HG03103 (cell line): ENCODE results near the gene FTO.
"Not testable (repeated sequence)": the region's sequence is repeated elsewhere in the genome, so short reads cannot be mapped to it uniquely, and the experiment has no call there.

ENCODE experiments used
- ATAC-seq: cut with Tn5 transposase; IDR thresholded peaks from one replicate; pipeline ENCODE4 v1.9.1; 2021; ENCODE audit warnings: low read depth; ENCODE audit not compliant: unreplicated experiment

Gene FTO

DNA sequence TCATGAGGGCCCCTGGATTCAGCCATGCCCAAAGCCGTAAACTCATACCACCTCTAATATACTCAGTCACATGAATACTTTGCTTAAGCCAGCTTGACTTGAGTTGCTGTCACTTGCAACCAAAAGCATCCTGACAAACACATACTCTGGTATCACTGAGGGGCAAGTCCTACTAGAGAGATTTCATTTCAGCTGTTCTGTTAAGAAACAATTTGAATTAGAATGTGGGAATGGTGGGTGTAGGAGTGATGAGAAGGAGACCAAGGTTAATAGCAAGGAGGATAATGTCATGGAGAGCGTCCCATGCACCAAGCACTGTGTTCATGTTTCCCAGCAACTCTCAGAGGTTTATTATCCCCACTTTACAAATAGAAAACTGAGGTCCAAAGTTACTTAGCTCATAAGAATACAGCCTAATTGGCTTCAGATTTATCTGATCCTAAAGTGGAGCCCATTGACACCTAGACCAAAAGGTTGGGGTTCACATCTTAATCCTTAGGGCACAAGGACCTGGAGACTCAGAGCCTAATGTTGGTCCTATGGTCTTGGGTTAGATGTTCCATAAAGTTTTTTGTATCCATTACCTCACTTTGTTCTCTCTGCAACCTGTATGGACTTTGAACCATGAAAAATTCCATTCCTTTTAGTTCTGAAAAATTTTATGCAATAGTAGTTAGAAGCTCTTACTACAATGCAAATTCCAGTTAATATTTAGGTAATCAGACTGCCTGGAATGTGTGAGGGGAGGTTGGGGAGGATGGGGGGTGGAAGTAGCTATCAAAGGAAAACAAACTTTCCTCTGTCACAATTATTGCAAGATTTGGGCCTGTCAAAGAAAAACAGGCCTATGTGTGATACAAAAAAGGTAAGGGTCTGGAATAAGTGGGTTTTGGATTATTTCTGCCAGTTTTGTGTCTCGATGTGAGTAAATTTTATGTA is 476.7 kb downstream of the FTO start:
- no peak for ATAC-seq

GRCh38 chr16:54181683-54182329 is 477.9 kb downstream of the FTO start:
- not testable (repeated sequence) for ATAC-seq

GRCh38 chr16:54185045-54185444 is 481.1 kb downstream of the FTO start:
- no peak for ATAC-seq

- ATAC-seq: no peak
Observed at GRCh38 chr16:54191163-54191562, 487.2 kb downstream of the FTO start.

DNA sequence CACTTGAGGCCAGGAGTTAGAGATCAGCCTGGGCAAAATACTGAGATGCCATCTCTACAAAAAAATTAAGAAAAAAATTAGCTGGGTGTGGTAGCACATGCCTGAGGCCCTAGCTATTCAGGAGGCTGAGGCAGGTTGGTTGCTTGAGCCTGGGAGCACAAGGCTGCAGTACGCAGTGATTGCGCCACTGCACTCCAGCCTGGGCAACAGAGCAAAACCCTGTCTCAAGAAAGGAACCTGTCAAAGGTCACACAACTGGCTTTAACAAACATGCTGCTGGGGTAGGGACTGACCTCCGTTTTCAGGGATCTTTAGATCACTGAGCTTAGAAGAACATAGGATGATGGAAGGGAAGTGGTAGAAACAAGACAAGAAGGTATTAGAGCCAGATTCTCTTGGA is 487.6 kb downstream of the FTO start:
- ATAC-seq: no peak

DNA sequence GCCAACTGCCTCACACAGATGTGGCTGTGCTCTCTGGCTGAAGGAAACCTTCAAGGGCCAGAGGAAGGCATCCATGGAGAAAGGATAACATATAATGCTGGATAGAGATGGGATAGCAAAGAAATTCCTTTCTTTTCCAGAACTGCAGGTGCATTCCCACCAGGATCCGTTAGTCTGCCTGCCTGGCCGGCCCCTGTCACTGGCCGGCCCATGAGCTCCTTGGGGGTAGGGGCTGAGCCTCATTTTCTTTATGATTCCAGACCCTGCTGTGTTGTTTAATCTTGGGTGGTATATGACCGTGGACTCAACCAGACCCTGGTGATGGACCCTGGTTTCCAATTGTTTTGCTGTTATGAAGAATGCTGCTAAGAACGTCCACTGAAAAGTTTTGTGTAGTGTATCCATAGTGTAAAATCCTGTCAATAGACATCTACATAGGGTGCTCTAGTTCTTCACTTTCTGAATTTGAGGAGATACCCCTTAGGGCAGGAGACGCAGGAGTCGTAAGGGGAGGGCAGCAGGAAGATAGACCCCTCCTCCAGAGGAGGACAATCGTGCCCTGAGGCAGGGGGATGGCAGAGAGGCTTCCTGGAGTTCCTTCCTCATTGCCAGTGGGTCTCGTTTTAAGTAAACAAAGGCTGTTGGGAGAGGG is 489.2 kb downstream of the FTO start:
- ATAC-seq: no peak

GRCh38 chr16:54193665-54194333 is 489.8 kb downstream of the FTO start:
- peak; percentile 97 for ATAC-seq

DNA sequence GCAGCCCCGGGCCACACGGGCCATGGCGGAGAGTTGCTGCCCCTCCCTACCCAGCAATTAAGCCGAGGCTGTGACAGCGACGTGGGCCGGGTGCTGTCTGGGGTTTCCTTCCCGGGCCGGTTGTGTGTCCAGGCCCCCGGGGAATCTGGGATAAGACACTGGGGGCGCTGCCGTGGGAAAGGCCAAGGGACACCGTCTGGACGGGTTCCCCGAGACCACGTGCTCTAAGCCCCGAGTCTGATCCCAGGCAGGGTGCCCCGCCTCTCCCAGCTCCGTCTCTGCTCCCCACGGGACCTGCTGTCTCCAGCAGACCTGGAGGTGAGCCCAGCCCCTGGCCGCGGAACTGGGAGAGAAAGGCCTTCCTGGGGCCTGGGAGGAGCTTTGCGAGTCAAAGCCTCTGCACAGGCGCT is 490.4 kb downstream of the FTO start:
- no peak for ATAC-seq

DNA sequence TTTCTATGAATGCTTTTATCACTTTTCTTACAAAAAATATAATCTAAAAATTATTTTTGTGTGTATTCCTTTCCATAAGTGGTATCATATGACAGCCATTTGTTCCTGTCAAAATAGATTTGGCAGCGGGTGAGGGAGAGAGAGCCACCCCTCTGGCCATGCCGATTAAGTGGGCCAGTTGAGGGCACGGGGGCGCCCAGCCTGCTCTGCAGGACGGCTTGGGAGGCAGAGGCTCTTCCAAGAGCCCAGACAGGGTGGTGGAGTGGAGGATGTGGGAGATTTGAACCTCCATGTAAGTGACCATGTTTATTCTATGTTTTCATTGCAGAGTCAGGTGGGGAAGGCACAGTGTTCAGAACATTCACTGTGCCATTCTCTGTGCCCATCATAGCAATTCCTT is 493.8 kb downstream of the FTO start:
- ATAC-seq: no peak

DNA sequence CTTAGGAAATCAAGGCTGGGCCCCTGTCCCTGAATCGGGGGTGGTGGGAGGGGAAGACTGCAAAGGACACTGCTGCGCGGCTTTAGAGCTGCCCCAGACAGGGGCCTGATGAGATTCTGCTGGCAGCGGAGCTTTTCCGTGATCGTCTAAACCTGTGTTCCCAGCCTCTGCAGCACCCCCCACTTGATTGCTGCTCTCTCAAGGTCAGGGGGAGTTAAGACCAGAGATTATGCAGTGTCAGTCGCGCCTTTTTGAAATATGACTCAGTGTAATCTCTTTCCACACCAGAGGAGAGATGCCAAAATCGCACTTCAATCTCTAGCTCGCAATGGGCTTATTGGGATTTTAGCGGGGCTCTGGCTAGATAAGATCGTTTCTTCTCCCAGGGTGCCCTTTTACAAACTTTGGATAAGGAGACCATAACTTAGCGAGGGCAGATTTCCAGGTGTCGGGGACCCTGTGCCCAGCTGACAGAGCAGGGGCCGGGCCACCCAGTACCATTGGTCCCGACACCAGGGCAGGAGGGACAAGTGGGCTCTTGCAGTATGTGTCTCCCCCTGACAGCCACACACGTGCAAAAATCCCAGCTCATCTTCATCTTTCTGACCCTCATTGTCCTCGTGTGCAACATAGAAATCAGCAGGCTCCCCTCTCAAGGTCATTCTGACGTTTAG is 495.7 kb downstream of the FTO start:
- ATAC-seq: no peak

- no peak for ATAC-seq
Observed at GRCh38 chr16:54200161-54200534, 496.2 kb downstream of the FTO start.

GRCh38 chr16:54200720-54201119 is 496.8 kb downstream of the FTO start:
- no peak for ATAC-seq

GRCh38 chr16:54201200-54201599 is 497.2 kb downstream of the FTO start:
- ATAC-seq: no peak
